HAP-1 (cell line): ENCODE results near the gene CACNA1B.

Source experiments
- DNase-seq, 2 experiments: peaks; one replicate each; pipeline ENCODE4 v3.0.0-alpha.2; 2016 to 2020; ENCODE audit warnings: low spot score in 2 of 2
- H3K27me3 ChIP-seq: fragments of 250-450 bp; sonication (Bioruptor Pico); 2 replicates; pipeline ENCODE4 v1.5.1; 2020; ENCODE audit warnings: low read depth, mild to moderate bottlenecking, moderate library complexity
- H3K36me3 ChIP-seq: fragments of 250-450 bp; sonication (Bioruptor Pico); replicated peaks from 2 replicates; pipeline ENCODE4 v1.5.1; 2020; ENCODE audit warnings: mild to moderate bottlenecking
- H3K4me1 ChIP-seq: fragments of 250-450 bp; sonication (Bioruptor Pico); 2 replicates; pipeline ENCODE4 v1.5.1; 2020; ENCODE audit warnings: mild to moderate bottlenecking
- H3K4me3 ChIP-seq: fragments of 250-450 bp; sonication (Bioruptor Pico); 2 replicates; pipeline ENCODE4 v1.5.1; 2020; ENCODE audit warnings: mild to moderate bottlenecking, moderate library complexity
- H3K9me3 ChIP-seq: fragments of 250-450 bp; sonication (Bioruptor Pico); 2 replicates; pipeline ENCODE4 v1.5.1; 2020; ENCODE audit warnings: mild to moderate bottlenecking, moderate library complexity
- in situ Hi-C: fragments of 300-500 bp; cut with MboI; formaldehyde crosslinking; loops from 3 replicates; pipeline ENCODE4 v1.14.3; 2020; ENCODE audit warnings: low sequenced_read_pairs, inconsistent platforms, mixed read lengths

CACNA1B gene

DNA sequence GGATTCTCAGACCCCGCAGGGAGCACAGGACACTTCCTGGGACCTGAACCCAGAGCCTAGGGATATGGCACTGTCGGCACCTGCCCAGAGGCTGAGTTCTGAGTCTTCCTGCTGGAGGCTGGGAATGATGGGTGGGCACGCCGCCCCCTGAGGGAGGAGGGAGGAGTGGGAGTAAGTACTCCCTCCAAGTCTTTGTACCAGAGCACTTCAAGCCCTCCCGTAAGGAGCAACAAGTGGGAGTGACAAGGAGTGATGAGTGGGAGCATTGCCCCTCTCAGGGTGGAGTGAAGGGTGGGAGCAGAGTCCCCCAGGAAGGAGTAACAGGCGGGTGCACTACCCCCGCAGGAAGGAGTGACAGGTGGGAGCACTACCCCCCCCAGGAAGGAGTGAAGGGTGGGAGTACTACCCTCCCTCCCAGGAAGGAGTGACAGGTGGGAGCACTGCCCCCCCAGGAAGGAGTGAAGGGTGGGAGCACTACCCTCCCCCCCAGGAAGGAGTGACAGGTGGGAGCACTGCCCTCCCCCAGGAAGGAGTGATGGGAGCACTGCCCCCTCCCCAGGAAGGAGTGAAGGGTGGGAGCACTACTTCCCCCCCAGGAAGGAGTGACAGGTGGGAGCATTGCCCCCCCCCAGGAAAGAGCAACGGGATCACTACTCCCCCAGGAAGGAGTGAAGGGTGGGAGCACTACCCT lies 100.1 kb downstream of the CACNA1B start:
- no peaks in the 10 kb centered on the region for H3K4me1 ChIP-seq
- in situ Hi-C loops, result no loop called here
- no peaks in the 10 kb centered on the region for H3K27me3 ChIP-seq
- no peak for DNase-seq
- H3K9me3 ChIP-seq, result no peaks in the 10 kb centered on the region
- H3K36me3 ChIP-seq, result no peaks in the 10 kb centered on the region
- no peak overlapping the region for H3K4me3 ChIP-seq

DNA sequence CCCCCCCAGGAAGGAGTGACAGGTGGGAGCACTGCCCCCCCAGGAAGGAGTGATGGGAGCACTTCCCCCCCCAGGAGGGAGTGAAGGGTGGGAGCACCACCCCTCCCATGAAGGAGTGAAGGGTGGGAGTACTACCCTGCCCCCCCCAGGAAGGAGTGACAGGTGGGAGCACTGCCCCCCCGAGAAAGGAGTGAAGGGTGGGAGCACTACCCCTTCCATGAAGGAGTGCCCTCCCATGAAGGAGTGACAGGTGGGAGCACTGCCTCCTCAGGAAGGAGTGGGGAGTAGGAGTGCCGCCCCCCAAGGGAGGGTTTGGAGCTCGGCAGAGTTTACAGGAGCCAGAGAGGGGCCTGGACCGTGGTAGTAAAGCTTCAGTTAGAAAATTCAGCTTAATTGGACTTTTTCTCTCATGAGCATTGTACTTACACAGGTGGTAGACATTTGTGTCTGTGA lies 100.7 kb downstream of the CACNA1B start:
- no peak for DNase-seq
- Histone ChIP-seq H3K4me3 (no peak overlapping the region), H3K36me3 (no peaks in the 10 kb centered on the region), H3K9me3 (no peaks in the 10 kb centered on the region), H3K27me3 (no peaks in the 10 kb centered on the region), H3K4me1 (no peaks in the 10 kb centered on the region)
- in situ Hi-C loops, result no loop called here

DNA sequence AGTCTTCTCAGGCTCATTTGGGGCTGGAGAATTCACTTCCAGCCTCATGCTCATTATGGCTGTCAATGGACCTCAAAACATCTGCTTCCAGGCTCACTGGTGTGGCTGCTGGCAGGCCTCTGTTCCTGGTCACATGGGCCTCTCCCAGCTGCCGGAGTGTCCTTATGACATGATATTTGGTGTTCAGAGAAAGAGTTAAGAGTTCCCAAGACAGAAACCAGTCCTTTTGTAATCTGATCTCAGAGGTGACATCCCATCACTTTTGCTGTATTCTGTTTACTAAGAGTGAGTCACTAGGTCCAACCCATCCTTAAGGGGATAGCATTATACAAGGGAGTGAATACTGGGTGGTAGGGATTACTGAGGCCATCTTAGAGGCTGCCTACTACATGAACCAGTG lies 104.6 kb downstream of the CACNA1B start:
- in situ Hi-C loops, result no loop called here
- H3K9me3 ChIP-seq, result no peaks in the 10 kb centered on the region
- H3K4me3 ChIP-seq, result no peak overlapping the region
- H3K27me3 ChIP-seq, result no peaks in the 10 kb centered on the region
- no peaks in the 10 kb centered on the region for H3K36me3 ChIP-seq
- no peak for DNase-seq
- no peaks in the 10 kb centered on the region for H3K4me1 ChIP-seq

DNA sequence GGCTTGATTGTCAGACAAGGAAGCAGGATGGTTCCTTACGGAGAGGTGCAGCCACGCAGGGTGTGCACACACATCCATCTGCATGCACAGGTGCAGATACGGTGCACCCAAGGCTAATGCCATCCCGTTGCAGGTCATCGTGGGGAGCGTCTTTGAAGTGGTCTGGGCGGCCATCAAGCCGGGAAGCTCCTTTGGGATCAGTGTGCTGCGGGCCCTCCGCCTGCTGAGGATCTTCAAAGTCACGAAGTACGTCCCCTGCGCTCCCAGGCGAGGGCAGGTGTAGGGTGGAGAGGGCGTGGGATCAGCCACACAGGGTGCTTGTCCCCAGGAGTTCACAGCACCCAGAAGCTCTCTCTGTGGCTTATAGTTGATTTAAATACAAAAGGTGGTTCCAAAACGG lies 106.4 kb downstream of the CACNA1B start:
- in situ Hi-C loops, result no loop called here
- Histone ChIP-seq H3K27me3 (no peaks in the 10 kb centered on the region), H3K36me3 (no peaks in the 10 kb centered on the region), H3K4me3 (no peak overlapping the region), H3K9me3 (no peaks in the 10 kb centered on the region), H3K4me1 (no peaks in the 10 kb centered on the region)
- no peak for DNase-seq

DNA sequence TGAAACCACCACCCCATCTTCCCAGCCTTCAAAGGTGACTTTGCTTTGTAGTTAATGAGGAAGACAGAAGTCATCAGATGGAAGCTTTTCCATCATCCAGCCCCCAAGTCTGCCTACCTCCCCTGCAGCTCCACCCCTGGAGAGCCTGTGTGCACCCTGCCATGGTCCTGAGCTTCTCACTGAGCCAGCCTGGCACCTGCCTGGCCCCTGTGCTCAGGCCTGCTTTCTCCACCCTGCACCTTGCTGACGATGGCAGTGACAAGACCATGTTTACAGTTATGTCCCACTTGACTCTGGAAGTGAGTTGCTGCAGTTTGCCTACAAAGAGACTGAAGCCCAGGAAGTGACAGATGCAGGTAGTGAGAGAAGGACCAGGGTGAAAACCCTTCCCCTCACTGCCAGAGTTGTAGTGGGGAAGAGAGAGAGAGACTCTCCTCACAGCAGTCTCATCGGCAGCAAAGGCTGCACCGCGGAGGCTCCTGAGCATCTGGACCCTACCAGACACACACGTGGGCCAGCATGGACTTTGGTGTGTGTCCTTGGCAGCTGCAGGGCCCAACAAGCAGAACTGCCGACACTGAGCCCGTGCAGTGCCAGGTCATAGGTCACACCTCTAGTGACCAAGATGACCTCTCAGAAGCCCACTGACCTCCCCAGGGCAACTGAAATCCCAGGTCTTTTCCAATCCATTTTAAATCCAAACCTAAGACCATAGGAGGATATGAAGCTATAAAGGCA lies 107.1 kb downstream of the CACNA1B start:
- no peaks in the 10 kb centered on the region for H3K36me3 ChIP-seq
- in situ Hi-C loops, result no loop called here
- no peaks in the 10 kb centered on the region for H3K27me3 ChIP-seq
- DNase-seq, result no peak
- H3K4me1 ChIP-seq, result no peaks in the 10 kb centered on the region
- H3K9me3 ChIP-seq, result no peaks in the 10 kb centered on the region
- no peak overlapping the region for H3K4me3 ChIP-seq

DNA sequence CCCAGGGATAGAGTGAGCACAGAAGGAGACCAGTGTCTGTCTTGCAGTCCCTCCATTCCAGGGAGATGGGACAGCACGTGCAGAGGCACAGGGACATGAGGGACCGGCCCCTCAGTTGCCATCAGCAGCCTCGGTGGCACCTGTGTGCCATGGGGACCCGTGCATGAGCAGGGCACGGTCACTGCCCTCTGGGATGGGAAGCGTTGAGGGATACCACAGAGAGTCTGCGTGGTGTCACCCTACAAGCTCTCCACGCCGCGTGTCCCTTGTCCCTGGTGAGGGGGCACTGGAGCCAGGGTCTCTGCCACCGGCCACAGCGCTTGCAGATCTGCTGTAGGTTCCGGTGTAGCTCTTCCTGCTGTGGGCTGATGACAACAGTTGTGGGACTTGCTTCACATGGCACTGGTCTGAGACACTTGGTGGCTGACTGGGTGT lies 108.1 kb downstream of the CACNA1B start:
- H3K4me1 ChIP-seq, result no peaks in the 10 kb centered on the region
- H3K36me3 ChIP-seq, result no peaks in the 10 kb centered on the region
- no peaks in the 10 kb centered on the region for H3K27me3 ChIP-seq
- no peak for DNase-seq
- H3K4me3 ChIP-seq, result no peak overlapping the region
- H3K9me3 ChIP-seq, result no peaks in the 10 kb centered on the region
- in situ Hi-C loops, result no loop called here

DNA sequence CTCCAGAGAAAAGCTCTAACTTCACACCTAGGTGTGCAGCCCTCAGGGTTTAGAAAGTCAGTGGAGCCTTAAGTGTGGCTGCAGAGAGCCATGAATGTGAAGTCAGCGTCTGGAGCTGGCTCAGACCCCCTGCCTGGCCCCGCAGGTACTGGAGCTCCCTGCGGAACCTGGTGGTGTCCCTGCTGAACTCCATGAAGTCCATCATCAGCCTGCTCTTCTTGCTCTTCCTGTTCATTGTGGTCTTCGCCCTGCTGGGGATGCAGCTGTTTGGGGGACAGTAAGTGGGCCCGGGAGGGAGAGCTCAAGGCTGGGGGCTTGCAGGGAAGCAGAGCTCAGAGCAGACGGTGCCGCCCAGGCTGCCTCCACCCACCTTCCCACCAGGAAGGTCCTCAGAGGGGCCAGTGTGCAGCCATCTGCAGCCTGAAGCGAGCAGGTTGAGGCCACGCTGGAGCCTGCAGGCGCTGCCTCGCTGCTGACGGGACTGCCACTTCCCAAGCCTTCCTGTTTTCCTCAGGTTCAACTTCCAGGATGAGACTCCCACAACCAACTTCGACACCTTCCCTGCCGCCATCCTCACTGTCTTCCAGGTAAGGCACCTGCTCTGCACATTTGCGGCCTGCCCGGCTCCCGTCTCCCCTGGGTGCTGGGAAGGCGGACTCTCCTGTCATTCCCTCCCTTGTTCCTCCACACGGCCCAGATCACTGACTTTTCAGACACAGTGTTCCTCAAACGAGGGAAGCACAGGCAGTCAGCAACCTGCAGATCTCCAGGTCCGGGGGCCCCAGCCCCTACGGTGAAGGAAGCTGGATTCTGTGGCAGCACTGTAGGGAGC lies 108.9 kb downstream of the CACNA1B start:
- Histone ChIP-seq H3K36me3 (no peaks in the 10 kb centered on the region), H3K9me3 (no peaks in the 10 kb centered on the region), H3K27me3 (no peaks in the 10 kb centered on the region), H3K4me3 (no peak overlapping the region), H3K4me1 (no peaks in the 10 kb centered on the region)
- no peak for DNase-seq
- in situ Hi-C loops, result no loop called here

DNA sequence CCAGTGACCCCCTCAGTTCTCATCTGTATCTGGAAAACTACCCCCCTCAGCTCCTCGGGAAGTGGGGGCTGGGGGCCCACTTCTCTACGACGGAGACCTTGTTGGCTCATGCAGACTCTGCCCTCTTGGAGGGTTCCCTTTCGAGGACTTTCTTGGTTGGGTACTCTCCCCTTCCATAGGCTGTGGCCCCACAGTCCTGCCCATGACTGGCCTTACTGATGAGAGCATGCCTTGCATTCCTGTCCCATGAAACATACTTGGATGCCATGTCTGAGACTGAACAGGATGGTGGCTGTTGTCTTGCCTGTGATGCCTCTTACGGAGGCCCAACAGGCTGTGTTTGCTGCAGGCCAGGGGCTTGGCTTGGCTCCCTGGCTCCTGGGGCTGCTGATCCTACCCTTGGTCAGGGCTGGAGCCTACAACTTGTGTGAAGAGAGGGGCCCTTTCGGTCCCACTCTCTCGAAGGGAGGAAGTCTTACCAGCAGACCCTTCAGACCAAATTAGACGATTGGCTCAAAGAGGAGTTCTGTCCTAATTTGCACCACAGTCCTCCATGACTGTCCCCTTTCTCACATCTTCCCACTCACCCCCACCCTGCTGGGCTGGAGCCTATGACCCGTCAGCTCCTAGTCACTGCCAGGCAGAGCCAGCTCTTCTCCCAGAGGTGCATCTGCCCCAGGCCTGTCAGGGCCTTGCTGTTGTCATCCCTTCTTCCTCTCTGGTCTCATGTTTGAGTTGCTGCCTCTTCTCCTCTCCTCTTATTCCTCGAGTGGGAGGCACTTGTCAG lies 109.9 kb downstream of the CACNA1B start:
- in situ Hi-C loops, result no loop called here
- DNase-seq, result no peak
- Histone ChIP-seq H3K27me3 (no peaks in the 10 kb centered on the region), H3K9me3 (no peaks in the 10 kb centered on the region), H3K4me3 (no peak overlapping the region), H3K36me3 (no peaks in the 10 kb centered on the region), H3K4me1 (no peaks in the 10 kb centered on the region)

DNA sequence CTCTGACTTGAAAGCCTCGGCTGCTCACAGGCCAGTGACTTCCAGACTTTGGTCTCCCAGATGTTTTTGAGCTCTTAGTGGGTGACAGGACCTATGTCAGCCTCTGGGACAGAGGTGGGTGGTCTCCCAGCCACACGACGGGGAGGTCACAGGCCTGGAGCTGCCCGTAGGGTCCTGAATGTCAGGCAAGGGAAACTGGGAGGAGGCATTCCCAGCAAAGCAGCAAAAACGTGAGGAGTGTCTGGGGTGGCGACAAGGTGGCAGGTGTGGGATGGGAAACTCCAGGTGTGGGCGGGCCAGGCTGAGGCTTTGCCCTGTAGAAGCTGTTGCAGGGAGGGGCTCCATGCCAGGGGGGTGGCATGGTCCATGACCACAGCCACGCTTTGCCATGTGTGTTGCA lies 110.5 kb downstream of the CACNA1B start:
- H3K4me3 ChIP-seq, result no peak overlapping the region
- DNase-seq, result no peak
- no peaks in the 10 kb centered on the region for H3K36me3 ChIP-seq
- in situ Hi-C loops, result no loop called here
- H3K4me1 ChIP-seq, result no peaks in the 10 kb centered on the region
- no peaks in the 10 kb centered on the region for H3K9me3 ChIP-seq
- H3K27me3 ChIP-seq, result no peaks in the 10 kb centered on the region

DNA sequence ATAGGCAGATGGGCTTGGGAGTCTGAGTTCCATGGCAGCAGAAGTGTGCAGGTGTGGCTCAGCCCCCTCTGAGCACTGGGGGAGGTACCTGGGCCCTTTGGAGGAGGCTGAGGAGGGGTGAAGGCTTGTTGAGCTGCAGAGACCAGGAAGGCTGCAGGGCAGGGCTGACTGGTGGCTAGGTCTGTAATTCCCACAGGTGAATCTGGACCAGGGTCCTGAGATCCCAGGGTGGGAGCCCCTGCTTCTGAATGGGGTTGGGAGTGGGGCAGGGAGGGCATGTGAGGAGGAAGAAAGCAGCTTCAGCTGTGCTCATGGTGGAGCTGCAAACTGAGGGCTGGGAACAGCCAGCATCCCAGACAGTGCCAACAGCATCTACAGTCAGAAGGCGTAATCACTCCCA lies 111.1 kb downstream of the CACNA1B start:
- Histone ChIP-seq H3K4me3 (no peak overlapping the region), H3K36me3 (no peaks in the 10 kb centered on the region), H3K4me1 (no peaks in the 10 kb centered on the region), H3K9me3 (no peaks in the 10 kb centered on the region), H3K27me3 (no peaks in the 10 kb centered on the region)
- in situ Hi-C loops, result no loop called here
- no peak for DNase-seq

DNA sequence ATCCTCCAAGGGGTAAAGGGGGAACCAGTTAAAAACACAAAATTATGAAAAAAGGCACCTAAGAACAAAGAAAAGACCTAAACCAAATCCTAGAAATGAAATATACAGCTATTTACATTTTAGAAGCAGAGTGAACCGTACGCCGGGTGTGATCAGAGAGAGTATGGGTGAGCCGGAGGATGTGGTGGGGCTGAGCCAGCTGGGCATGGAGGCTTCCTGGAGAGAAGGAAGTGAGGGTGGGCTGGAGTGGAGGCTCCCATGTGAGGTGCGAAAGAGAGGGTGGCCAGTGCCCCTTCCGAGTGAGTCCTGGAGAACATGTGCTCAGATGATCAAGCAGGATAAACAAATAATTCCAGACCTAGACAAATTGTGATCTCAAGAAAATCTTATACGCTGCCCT lies 111.6 kb downstream of the CACNA1B start:
- no peak overlapping the region for H3K4me3 ChIP-seq
- H3K4me1 ChIP-seq, result no peaks in the 10 kb centered on the region
- DNase-seq, result no peak
- H3K36me3 ChIP-seq, result no peaks in the 10 kb centered on the region
- H3K27me3 ChIP-seq, result no peaks in the 10 kb centered on the region
- H3K9me3 ChIP-seq, result no peaks in the 10 kb centered on the region
- in situ Hi-C loops, result no loop called here

DNA sequence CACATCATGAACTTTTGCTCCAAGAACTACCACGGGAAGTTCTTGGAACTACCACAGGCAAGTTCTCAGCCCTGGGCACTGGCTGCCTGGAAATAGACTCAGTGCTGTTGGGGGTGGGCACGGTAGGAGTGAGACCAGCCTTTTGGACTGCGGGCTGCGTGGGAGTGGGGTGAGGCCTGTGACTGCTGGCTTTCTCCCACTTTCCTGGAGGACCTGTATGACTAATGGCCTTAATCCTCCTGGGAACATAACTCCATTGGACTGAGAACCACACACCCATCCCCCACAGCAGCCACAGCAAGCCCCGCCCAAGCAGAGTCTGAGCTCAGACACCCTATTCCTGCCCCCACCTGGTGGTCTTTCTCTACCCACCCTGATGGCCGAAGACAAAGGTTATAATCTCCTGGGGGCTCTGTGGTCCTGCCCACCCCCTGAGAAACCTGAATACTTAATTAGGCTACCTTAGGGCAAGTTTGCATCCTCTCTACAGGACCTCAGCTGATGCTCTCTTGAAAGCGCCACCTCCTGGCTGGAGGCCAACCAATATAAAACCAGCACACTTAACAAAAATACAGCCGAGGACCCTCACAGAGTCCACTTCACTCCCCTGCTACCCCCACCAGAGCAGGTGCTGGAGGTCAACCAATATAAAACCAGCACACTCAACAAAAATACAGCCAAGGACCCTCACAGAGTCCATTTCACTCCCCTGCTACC lies 112.6 kb downstream of the CACNA1B start:
- Histone ChIP-seq H3K4me3 (no peak overlapping the region), H3K27me3 (no peaks in the 10 kb centered on the region), H3K9me3 (no peaks in the 10 kb centered on the region), H3K36me3 (no peaks in the 10 kb centered on the region), H3K4me1 (no peaks in the 10 kb centered on the region)
- in situ Hi-C loops, result no loop called here
- DNase-seq, result no peak
